ENCODE measurements around the gene CAPS.

The CAPS gene

GRCh38 chr19:5933391-5934068 is 19.5 kb downstream of the CAPS start:
- DNase-seq (ENCODE audit: low read depth in 2 of 2) = no peak

GRCh38 chr19:5934069-5934401 is 20.0 kb downstream of the CAPS start:
- no peak for DNase-seq (ENCODE audit: low read depth in 2 of 2)

GRCh38 chr19:5934774-5935472 is 20.9 kb downstream of the CAPS start:
- DNase-seq (ENCODE audit: low read depth in 2 of 2) = peak in 1 of 2 experiments; percentile 29

- no peak for DNase-seq (ENCODE audit: low read depth in 2 of 2)
Measured at GRCh38 chr19:5935473-5936291, 21.6 kb downstream of the CAPS start.

- DNase-seq (ENCODE audit: low read depth in 2 of 2) = no peak
Measured at GRCh38 chr19:5936292-5936592, 22.2 kb downstream of the CAPS start.

- no peak for DNase-seq (ENCODE audit: low read depth in 2 of 2)
Measured at GRCh38 chr19:5937550-5937949, 23.5 kb downstream of the CAPS start.

- no peak for DNase-seq (ENCODE audit: low read depth in 2 of 2)
Measured at GRCh38 chr19:5940260-5941208, 26.5 kb downstream of the CAPS start.

GRCh38 chr19:5941673-5942072 is 27.6 kb downstream of the CAPS start:
- DNase-seq (ENCODE audit: low read depth in 2 of 2) = no peak

GRCh38 chr19:5943045-5943444 is 29.0 kb downstream of the CAPS start:
- DNase-seq (ENCODE audit: low read depth in 2 of 2) = no peak

- DNase-seq (ENCODE audit: low read depth in 2 of 2) = no peak
Measured at GRCh38 chr19:5943623-5944022, 29.6 kb downstream of the CAPS start.

- no peak for DNase-seq (ENCODE audit: low read depth in 2 of 2)
Measured at GRCh38 chr19:5947435-5947834, 33.4 kb downstream of the CAPS start.

GRCh38 chr19:5948752-5949564 is 34.9 kb downstream of the CAPS start:
- DNase-seq (ENCODE audit: low read depth in 2 of 2) = no peak

GRCh38 chr19:5949792-5950305 is 35.8 kb downstream of the CAPS start:
- DNase-seq (ENCODE audit: low read depth in 2 of 2) = no peak

- no peak for DNase-seq (ENCODE audit: low read depth in 2 of 2)
Measured at GRCh38 chr19:5950741-5951140, 36.7 kb downstream of the CAPS start.

- no peak for DNase-seq (ENCODE audit: low read depth in 2 of 2)
Measured at GRCh38 chr19:5951338-5951861, 37.3 kb downstream of the CAPS start.

- DNase-seq (ENCODE audit: low read depth in 2 of 2) = no peak
Measured at GRCh38 chr19:5952193-5953029, 38.4 kb downstream of the CAPS start.

GRCh38 chr19:5953030-5953589 is 39.1 kb downstream of the CAPS start:
- DNase-seq (ENCODE audit: low read depth in 2 of 2) = peak; percentile 49 to 56

GRCh38 chr19:5953680-5954213 is 39.7 kb downstream of the CAPS start:
- no peak for DNase-seq (ENCODE audit: low read depth in 2 of 2)

- no peak for DNase-seq (ENCODE audit: low read depth in 2 of 2)
Measured at GRCh38 chr19:5954293-5954692, 40.2 kb downstream of the CAPS start.
